HG03064 (cell line): ENCODE results near the gene NPLOC4.
"Not testable (repeated sequence)": the region's sequence is repeated elsewhere in the genome, so short reads cannot be mapped to it uniquely, and the experiment has no call there.

ENCODE experiments used
- ATAC-seq: cut with Tn5 transposase; IDR thresholded peaks from one replicate; pipeline ENCODE4 v1.9.1; 2021; ENCODE audit warnings: low read depth; ENCODE audit not compliant: unreplicated experiment

The NPLOC4 gene

GRCh38 chr17:81636505-81637288 is at the start of gene NPLOC4, which contains the start of gene TSPAN10:
Gene NPLOC4 (minus strand): TSS chr17:81637112. CDS start chr17:81636930, 182 bp downstream.
Gene TSPAN10 (plus strand): TSS chr17:81637196. CDS start chr17:81642413, 5,217 bp downstream.
- ATAC-seq, result peak; percentile 72

DNA sequence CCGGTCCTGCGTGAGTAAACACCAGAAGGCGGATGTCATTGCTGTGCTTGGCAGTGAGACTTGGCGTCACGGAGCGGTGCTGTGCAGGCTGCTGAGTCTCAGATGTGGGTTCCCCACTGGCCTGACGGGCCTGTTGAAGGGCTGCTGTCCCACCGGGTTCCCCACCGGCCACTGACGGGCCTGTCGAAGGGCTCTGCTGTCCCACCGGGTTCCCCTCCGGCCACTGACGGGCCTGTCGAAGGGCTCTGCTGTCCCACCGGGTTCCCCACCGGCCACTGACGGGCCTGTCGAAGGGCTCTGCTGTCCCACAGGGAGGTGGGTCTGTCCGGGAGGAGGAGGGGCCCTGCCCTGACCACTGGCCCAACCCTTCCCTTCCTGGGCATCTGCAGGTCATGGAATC is 49.7 kb upstream of the NPLOC4 start:
- no peak for ATAC-seq

DNA sequence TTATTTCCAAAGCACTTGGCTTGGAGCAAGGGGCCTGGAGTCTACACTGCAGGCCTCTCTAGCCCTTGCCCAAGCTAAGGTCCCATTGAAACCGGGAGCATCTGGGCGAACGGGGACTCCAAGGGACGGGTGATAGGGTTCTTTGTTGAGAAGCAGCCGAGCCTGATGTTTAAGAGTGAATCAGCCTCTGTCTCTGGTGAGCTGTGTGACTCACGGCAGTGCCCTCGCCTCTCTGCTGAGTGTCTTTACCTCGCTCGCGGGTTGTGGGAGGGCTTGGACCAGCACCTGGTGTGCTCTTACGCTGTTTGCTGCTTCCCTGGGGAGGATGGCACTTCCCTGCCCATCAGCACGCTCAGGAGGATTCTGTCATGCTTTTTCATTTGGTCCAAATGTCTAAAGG is 48.2 kb upstream of the NPLOC4 start:
- ATAC-seq, result no peak

GRCh38 chr17:81684442-81684911 is 47.6 kb upstream of the NPLOC4 start:
- no peak for ATAC-seq

DNA sequence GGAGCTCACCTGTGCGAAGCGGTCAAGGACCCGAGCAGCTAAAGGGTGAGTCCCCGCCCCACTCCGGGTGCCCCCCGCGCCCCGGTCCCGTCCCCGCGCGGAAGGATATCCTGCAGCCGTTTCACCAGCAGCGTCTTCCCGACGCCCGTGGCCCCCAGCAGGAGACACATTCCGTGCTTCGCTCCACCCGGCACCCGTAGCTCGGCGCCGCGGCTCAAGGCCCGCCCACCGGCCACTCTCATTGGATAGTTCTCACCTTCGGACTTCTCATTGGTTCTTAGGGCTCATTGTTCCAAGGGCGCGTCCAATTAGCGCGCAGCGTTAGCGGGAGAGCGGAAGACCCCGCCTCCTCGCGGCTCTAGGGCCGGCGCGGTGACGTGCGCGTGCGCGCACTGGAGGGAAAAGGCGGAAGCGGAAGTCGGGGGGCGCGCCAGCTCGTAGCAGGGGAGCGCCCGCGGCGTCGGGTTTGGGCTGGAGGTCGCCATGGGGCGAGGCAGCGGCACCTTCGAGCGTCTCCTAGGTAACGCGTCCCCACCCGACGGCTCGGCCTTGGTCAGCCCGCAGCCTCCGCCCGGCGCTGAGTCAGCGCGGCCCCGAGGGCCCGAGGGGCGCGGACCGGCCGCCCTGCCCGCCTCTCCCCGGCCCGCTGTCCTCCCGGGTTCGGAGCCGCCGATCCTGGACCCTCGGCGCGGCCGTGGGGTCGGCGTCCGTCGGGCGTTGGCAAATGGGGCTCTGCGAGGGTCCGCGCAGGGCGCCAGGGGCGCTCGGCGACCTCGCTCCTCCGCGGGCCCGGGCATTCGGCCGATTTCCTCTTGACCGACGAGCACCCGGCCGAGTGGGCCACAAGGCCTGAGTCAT is 46.9 kb upstream of the NPLOC4 start, which contains the start of the genes ARL16 and HGS:
Gene ARL16 (minus strand): TSS at position 214 of the 858 bp plus-strand sequence. CDS start 44 bp downstream, at position 170.
Gene HGS (plus strand): TSS at position 428 of the 858 bp plus-strand sequence. CDS start 56 bp downstream, at position 484.
- ATAC-seq, result peak; percentile 72

DNA sequence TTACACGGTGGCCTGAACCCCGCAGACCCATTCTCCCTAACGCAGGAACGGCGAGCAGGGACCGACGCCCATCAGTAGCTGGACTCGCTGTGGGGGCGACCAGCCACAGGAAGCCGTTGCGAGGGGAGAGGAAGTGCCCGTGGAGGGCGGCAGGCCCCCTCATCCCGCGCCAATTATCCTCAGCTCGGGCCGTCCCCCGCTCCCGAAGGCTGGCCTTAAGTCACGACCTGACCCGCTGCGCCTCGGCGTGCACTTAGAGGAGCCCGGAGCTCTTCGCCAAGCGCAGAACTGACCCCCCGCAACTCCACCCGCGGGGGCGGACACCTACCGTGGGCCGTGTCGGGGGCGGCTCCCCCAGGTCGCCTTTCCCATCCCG is 46.3 kb upstream of the NPLOC4 start:
- peak; percentile 7 for ATAC-seq

DNA sequence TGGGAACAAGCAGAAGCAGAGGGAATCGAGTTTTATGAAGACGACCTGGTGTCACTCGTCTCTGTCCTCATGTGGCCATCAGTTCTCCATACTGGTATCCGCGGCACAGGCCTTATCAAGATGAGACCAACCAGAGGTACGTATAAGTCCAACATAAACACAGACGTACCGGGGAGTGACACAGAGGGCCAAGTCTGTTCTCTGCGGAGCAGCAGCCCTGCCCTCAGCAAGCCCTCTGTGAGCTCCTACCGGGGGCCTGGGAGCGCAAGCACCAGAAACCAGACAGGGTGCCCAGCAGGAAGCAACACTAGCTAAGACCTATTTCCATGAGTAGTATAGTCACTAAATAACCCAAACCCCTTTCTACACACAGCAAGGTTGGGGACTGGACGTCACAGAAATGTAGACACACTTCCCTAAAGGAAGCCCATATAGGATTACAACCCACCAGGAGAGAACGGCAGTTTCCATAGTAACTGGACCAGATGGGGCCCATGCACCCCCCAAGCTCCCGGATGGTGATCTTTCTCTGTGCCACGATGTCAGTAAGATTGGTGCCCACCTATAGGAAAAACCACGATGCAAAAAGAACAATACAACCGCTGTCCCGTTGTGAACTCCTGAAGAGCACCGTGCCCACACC is 45.8 kb upstream of the NPLOC4 start:
- ATAC-seq, result no peak

DNA sequence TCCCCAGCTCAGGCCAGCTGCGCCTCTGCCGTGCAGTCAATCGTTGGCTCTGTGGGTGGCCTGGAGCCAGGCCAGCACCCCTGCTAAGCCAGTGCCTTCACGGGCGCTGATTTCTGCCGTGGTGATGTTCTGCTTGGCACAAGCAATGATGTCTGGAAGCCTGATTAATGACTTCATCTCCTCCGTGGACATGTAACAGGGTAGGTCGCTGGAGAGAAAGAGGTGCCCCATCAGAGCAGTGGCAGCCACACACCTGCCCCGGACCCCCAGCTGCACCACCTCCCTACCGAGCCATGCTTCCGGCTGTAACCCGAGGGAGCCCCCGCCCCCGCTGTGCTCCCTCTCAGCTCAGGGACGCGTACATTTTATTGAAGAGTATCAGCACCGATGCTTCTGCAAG is 44.8 kb upstream of the NPLOC4 start:
- no peak for ATAC-seq

DNA sequence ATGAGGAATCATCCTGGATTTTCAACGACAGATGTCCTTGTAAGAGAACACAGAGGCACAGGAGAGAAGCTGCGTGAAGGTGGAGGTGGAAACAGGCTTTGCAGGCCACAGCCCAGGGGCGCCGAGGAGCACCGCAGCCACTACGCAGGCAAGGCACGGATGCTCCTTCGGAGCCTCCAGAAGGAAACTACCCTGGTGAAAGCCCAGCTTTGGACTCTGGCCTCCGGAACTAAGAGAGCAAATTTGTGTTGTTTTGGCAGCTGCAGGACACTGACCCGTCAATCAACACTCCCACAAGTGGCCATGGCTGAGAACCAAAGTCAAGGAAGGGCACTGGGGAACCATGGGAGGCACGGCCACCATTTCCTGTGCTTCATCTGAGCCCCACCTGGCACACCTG is 43.2 kb upstream of the NPLOC4 start:
- ATAC-seq, result no peak

DNA sequence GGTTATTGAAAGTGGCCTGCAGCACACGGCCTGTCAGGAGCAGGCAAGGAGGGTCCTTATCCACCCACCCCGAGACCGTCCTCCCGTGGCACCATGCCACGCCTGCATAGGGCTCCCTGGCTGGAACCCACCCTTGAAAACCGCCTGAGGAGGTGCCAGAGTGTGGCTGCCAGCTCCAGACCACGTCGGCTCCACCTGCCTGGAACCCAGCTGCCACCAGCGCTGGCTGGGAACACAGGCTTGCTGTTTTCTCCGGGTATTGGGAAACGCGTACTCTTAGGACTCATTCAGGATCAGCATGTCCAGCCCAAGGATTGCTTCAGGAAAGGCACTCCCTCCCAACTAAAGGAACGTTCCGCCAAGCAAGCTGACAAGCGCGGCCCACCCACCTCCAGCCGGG is 40.0 kb upstream of the NPLOC4 start:
- ATAC-seq, result no peak

DNA sequence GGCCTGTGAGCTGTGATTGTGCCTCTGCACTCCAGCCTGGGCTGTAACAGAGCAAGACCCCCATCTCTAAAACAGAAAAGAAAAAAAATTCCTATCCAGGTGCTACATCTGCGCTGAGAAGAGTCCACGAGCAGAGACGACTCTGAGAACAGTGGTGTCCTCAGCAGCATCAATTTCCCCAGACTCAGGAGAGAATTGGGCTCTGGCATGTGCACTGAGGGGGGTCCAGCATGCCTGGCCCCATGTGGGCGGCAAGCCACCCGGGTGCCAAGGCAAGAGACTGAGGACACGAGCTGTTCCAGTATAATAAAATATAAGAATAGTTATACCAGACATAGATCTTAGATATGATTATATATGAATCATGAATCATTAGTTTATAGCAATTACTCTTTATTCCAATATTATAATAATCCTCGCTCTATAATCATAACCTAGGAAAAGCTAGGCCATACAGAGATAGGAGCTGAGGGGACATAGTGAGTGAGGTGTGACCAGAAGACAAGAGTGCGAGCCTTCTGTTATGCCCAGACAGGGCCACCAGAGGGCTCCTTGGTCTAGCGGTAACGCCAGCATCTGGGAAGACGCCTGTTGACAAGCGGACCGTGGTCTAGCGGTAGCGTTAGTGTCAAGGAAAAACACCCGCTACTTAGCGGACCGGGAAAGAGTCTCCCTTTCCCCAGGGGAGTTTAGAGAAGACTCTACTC is 38.8 kb upstream of the NPLOC4 start:
- ATAC-seq, result not testable (repeated sequence)

GRCh38 chr17:81673561-81674258 is 36.8 kb upstream of the NPLOC4 start:
- no peak for ATAC-seq

- ATAC-seq, result no peak
Measured at GRCh38 chr17:81672954-81673353, 36.0 kb upstream of the NPLOC4 start.

DNA sequence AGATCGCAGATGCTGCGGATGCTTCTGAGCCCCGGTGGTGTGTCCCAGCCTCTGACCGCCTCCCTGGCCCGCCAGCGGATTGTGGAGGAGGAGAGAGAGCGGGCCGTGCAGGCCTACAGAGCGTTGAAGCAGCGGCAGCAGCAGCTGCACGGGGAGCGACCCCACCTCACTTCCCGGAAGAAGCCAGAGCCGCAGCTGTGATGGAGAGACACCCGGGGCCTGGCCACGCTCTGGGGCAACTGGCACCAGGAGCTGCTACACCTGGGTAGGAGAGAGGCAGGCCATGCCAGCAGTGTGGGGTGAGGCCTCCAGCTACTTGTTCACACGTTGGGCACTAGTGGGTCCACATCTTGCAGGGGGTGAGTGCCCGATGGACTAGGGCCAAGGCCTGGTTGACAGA is 35.6 kb upstream of the NPLOC4 start:
- no peak for ATAC-seq

GRCh38 chr17:81667754-81668153 is 30.8 kb upstream of the NPLOC4 start:
- no peak for ATAC-seq

GRCh38 chr17:81666342-81667191 is 29.7 kb upstream of the NPLOC4 start, which contains the start of the genes CCDC137 and OXLD1:
Gene CCDC137 (plus strand): TSS chr17:81666737. CDS start chr17:81666767, 30 bp downstream.
Gene OXLD1 (minus strand): TSS chr17:81666605. CDS start chr17:81666577, 28 bp downstream.
- peak; percentile 85 for ATAC-seq

DNA sequence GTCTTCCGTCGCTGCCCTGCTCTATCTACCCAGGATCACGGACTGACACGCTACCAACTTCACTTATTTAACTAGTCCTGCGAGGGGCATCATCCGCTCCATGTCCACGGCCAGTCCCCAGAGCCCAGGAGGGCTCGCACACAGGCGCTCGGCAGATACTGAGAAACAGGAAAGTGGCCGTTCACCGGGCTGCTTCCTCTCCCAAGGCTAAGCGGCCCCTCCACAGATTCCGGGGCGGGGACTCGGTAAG is 29.1 kb upstream of the NPLOC4 start:
- no peak for ATAC-seq

GRCh38 chr17:81665205-81666091 is 28.5 kb upstream of the NPLOC4 start:
- ATAC-seq, result peak; percentile 17
